ENCODE results near the gene NUP85.
"Not testable (repeated sequence)": the region's sequence is repeated elsewhere in the genome, so short reads cannot be mapped to it uniquely, and the experiment has no call there.

NUP85 gene

DNA sequence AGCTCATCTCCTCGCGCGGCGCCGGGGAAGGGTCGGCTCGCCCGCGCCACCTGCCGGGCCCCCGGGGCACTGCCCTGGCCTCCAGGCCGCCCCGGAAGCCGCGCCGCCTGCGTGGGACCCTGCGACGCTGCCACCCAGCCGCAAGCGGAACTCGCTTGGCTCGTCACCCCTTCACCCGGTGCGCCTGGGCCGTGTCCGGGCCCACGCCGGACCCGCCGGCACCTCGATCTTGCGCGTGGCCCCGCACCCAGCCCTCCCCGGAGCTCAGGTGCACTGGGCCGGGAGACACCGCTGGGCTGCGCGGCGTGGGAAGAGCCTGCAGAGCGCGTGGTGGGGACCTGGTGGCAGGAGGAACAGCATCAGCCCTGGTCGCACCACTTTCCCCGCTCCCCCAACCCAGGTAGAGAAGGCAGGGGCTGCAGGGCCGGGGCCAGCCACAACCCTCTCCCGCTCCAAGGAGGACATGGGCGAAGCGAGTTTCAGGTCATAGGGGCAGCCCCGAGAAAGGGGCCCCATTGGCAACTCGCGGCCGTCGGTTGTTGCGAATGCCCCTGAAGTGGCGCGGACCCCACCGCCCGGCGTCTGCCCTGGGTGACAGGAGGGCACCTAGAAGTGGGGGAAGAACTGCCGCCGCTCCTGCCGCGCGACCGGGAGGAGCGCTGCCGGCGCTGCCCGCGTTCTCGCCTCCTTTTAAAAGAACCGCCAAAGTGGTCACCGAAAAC is 65.9 kb downstream of the NUP85 start:
- DNase-seq, result peak; percentile 93

DNA sequence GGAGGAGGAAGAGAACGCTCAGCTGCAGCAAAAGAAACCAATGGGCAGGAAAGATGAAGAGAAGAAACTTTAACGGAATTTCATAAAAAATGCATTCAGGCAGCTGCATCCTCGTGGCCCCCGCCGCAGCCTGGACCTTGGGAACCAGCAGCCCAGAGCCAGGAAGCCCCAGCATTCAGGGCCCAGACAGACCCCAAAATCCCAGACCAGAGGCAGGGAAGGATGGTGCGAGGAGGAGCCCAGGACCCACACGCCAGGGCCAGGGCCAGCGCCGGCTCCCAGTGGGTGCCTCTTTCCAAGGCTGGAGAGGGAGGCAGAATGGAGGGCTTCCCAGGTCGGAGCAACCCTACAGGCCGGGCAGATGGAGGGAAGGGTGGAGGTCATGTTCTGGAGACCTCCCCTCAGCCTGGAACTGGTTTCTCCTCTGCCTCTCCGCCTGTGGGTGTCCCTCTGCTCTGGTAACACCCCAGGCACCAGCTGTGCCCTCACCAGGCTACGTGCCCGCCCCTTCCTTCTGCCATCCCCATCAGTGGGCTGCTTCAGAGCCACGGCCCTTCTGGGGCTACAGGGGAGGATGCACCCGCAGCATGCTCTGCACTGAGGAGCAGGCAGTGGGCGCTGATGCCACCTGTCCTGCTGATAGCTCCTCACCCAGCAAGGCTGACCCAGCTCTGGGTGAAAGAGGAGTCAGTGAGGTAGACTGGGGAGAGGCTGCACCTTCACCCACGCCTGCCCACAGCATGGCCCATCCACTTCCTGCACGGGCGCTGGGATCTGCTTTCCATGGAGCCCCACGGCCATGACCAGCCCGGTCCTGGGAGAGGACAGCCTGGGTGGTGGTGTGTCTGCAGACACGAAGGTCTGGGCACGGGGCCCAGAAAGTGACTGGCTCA is 66.7 kb downstream of the NUP85 start:
- DNase-seq, result peak; percentile 34

DNA sequence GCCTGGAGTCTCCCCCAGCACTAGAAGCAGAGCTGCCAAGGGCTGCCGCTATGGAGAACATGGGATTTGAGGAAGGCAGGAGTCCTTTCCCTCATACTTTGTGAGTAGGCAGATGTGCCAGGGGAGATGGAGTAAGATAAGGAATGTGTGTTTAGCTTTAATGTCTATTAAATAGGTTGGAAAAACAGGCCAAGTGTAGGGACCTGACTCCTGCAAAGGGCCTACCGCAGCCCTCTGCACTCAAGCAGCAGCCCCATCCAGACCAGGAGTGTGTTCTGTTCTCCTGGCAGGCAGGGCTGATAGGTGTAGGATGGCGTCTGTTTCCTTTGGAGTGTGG is 67.3 kb downstream of the NUP85 start:
- no peak for DNase-seq

DNA sequence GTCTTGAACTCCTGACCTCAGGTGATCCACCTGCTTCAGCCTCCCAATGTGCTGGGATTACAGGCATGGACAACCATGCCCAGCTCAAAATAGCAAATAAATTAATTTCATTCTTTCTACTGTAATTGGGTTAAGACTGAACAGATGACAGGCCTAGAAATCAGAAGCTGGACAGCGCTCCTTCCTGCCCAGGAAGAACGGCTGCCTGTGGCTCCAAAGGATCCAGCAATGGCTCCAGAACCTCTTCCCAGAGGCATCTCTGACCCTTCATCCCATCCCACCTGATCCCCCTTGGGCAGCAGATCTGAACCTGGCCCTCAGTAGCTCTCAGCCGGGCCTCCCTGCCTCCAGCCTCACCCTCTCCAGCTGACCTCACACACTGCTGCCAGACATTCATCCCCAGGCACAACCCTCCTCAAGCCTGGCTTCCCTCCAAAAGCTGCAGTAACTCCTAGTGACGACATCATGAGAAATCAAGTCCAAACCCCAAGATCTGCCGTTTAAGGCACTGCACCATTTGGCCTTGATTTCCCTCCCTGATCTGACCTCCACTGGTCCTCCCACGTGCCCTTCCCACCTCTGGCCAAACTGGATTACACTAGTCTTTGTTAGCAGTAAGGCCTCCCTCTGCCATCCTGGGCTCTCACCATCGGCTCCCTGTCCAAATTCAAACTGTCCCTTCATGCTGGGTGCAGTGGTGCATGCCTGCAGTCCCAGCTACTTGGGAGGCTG is 68.7 kb downstream of the NUP85 start:
- no peak for DNase-seq

DNA sequence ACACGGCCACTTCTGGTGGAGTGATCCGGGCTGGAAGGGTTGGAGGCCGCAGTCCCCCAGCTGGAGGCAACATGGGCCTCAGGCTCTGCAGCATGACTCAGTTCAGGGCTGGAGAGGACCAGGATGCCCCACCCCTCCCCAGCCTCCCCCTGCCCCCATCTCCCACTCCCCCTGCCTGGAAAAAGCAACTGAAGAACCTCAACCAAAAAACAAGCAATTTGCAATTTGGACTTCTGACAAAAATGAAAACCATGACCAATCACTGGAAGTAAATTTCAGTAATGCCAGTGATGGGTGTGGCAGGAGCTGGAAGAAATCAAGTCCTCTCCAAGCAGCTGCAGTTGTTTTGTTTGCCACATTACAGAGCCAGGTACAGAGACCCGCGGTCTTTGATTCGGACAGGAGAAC is 72.2 kb downstream of the NUP85 start:
- DNase-seq, result no peak

DNA sequence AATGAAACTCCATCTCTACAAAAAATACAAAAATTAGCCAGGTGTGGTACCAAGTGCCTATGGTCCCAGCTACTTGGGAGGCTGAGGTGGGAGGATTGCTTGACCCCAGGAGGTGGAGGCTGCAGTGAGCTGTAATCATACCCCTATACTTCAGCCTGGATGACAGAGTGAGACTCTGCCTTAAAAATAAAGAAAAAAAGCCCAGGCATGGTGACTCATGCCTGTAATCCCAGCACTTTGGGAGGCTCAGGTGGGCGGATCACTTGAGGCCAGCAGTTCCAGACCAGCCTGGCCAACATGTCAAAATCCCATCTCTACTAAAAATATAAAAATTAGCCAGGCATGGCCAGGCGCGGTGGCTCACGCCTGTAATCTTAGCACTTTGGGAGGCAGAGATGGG is 74.7 kb downstream of the NUP85 start:
- not testable (repeated sequence) for DNase-seq

DNA sequence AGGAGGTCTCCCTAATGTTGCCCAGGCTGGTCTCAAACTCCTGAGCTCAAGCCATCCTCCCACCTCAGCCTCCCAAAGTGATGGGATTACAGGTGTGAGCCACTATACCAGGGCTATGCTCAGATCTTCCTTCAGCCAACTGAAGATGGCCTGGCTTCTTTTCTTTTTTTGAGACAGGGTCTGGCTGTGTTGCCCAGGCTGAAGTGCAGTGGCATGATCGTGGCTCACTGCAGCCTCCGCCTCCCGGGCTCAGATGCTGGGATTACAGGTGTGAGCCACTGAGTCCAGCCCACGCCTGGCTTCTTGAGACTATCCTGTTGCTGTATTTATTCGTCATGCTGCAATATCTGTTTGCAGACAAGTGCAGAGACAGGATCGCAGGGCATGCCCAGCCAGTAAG is 79.6 kb downstream of the NUP85 start:
- no peak for DNase-seq

Data from activated T-cell treated with anti-CD3 and anti-CD28 coated beads, Interleukin-2, amount 50 U/mL, for 1 hour (primary cell).